Midbrain (tissue), 1 donor: Measurements from ENCODE around the gene LDAH.

Experiments
- DNase-seq: peaks from one replicate; lab custom pipeline; 2025; lab: John Stamatoyannopoulos, UW

Gene LDAH

GRCh38 chr2:20652141-20652540, 170.8 kb downstream of the LDAH start:
- no peak for DNase-seq

DNA sequence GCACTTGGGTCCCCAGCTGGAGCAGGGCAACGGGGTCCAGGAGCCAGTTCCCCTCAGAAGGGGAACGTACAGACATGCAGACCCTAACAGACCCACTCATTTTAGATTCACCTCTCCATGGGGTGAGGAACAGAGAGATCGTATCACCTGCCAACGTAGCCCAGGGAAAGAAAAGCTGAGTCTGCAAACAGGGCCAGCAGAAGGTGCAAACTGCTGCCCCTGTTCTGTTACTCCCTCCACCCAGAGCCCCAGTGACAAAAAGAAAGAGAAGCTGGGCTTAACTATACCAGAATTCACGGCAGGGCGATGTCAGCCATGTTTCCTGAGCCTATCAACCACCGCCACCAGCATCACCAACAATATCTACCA, 171.2 kb downstream of the LDAH start:
- DNase-seq = no peak

DNA sequence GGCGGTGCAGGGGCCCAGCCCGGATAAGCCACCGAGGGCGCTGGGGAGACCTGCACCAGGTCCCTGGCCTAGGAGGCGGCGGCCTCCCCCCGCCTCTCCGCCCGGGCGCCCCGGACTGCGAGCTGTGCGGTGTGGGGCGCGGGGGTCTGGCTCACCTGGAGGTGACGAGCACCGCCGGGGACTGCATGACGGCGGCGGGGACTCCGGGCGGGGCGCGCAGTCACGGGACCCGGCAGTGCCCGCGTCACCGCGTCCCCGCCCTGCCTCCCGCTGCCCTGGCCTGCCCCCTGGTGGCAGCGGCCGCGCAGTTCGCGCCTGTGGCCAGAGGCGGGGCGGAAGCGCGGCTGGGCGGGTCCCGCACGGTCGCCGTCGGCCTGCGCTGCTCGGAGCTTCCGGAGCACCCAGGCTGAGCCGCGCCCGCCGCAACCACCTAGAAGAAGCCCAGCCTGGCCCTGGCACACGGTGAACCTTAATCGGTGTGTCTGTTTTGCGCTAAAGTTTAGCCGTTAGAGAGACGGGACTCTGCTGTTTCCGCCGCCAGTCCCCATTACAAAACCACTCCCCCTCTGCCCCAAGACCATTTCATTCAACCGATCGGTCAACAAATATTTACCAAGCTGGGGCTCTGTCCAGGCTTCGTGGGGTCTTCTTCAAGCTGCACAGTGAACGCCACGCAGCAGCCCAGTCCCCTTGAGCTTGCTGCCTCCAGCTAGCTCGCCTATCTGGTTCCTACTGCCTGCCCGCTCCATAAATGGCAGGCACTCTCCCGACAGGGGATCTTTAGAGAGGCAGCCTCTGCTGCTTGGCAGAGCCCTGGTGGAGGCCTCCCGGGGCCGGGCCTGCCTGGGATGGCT, 171.8 kb downstream of the LDAH start, which contains the start of gene HS1BP3:
Gene HS1BP3 (minus strand): TSS at position 222 of the 854 bp plus-strand sequence. CDS start 35 bp downstream, at position 187.
- peak; percentile 92 for DNase-seq

DNA sequence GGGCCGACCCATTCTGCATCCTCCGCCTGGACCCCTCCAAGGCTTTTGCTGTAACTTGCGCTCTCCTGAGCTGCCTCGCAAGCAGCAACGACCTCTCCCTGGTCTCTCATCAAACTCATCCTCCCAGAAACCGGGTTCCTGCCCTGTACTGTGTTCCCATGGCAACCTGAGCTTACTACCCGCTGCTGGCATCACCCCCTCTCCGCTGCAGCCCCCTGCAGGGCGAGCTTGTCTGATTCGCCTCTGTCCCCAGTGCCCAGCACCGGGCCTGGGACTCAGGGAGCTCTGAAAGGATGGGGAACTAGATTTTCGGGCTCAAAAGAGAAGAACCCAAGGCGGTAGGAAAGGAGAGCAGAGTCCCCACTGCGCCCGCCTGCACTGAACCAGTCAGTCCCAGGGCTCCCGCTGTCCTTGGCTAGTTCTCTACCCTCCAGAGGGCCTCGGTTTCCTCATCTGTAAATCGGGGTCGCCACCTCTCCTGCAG, 172.5 kb downstream of the LDAH start:
- DNase-seq = peak; percentile 39

- no peak for DNase-seq
Observed at GRCh38 chr2:20649976-20650375, 172.9 kb downstream of the LDAH start.

DNA sequence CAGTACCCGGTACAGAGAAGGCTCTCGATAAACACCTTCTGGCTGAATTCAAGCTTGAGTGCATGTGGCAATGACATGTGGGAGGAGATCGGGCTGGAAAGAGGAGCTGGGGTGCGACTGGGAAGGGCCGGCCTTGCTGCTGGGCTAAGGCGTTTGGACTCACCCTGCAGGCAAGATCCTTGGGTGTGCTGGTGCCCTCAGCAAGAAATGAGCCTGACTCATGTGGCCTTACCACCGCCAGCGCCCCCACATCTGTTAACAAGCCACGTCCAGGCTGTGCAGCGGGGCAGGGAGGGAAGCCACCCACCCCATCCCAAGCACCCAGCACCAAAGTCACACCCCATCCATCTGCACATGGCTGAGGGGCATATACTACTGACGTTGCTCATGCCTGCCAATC, 173.3 kb downstream of the LDAH start:
- DNase-seq = no peak

DNA sequence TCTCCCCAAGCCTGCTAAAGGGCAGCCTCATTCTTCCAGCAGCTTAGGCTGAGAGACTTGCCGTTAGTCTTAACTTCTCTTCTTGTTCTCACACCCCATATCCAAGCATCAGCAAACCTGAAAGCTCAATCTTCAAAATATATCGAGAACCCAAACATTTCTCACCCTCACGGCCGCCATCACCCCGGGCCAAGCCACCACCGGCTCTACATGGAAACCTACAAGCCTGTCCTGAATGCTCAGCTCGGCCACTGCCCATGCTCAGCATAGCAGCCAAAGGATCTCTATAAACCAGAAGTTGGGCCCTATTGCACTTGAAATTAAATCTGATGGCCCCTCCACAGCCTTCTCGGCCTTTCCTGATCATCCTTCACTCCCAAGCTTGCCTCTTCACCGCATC, 174.1 kb downstream of the LDAH start:
- DNase-seq = no peak

GRCh38 chr2:20648206-20648605, 174.7 kb downstream of the LDAH start:
- DNase-seq = no peak

GRCh38 chr2:20647738-20648137, 175.2 kb downstream of the LDAH start:
- no peak for DNase-seq

- DNase-seq = no peak
Observed at GRCh38 chr2:20647211-20647610, 175.7 kb downstream of the LDAH start.

DNA sequence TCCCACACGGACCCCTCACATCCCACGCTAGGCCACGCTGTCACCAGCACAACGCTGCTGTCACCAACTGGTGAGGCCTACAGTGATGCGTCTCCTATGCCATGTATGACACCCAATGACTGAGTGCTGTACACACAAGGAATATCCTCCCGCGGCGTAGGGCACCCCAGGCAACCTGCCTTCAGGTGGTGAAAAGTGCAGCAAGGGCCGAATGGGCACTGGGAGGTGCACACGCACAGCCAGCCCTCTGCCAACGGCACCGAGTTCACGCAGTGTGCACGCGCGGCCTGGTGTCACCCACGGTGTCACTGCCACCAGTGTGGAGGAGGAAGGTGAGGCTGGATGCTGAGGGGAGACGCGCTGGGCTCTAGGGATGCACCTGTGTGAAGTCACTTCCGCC, 176.5 kb downstream of the LDAH start:
- DNase-seq = no peak

GRCh38 chr2:20645761-20646160, 177.1 kb downstream of the LDAH start:
- no peak for DNase-seq

- no peak for DNase-seq
Observed at GRCh38 chr2:20645301-20645701, 177.6 kb downstream of the LDAH start.

DNA sequence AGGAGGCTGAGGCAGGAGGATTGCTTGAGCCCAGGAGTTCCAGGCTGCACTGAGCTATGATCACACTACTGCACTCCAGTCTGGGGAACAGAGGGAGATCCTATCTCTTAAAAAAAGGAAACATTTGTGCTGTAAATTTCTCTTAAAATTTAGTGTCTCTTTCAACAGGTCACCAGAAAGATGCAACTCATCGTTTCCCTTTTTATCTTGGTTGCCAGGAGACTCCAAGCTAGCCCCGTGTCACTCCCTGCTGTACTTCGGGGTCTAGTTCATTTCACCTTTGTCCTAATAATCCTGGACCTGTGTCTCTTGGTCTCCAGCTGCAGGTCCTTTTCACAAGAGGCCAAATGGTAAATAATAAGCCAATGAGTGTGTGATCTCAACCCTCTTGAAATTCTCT, 179.1 kb downstream of the LDAH start:
- no peak for DNase-seq

- no peak for DNase-seq
Observed at GRCh38 chr2:20643060-20643459, 179.8 kb downstream of the LDAH start.

- DNase-seq = peak; percentile 80
Observed at GRCh38 chr2:20642055-20642971, 180.6 kb downstream of the LDAH start.

GRCh38 chr2:20641123-20641985, 181.5 kb downstream of the LDAH start:
- DNase-seq = no peak

DNA sequence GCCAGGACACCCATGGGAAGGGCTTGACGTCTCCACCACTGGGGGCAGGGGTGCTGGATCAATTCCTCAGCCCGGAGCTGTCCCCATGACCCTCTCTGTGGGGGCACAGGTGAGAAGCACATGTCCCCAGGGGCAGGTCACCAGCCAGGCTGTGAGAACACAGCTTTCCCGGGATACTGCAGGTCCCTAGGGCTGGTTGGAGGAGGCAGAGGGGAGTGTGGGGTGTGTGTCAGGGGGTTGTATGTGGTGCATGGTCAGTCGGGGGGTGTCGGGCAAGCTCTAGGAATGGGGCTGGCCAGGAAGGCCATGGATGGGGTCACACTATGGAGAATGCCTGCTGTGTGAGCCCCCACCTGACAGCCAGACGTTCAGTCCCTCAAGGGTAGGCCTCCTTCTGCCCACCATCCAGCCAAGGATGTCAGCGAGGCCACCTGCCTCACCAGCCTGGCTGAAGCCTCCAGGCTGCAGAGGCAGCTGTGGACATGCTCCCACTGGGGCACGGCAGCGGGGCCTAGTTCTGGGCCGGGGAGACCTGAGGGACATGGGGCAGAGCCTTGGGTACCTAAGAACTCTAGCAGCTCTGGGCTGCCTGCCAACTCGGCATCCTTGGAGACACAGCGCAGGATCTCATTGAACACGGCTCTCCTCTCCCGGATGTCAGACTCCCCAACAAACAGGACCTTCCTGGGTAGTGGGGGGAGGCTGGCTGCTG, 182.3 kb downstream of the LDAH start:
- DNase-seq = no peak

DNA sequence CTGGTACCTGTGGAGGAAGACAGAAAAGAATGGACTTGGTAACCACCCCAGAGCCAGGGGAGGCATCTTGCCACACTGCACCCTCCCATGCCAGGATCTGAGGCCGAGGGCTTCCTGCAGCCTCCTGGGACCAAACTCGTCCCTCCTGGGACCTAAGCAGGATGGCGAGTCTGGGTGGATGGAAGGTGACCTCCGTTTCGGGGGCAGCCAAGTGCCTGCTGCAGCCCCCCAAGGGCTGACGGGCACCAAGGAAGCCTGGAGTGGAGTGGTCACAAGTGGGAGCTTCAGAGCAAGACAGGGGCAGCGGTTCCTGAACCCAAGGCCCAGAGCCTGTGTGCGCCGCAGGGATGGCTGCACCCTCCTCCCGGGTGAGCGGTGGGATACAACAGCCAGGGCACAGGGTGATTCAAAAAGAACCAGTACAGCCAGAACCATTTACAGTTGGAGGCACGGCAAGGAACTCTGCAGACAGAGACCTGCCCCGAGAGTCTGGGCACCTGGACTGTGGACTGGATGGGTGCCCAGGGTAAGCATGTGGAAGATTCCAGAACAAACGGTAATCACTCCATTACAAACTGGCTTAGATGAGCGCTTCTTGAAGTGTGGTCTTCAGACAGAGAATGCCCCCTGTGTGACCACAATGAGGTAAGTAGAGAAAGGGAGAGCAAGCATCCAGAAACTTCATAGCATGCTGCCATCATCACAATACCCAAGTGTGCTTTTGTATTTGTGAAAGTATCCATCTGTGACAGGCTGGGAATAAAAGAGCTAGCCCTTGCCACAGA, 184.1 kb downstream of the LDAH start:
- no peak for DNase-seq

DNA sequence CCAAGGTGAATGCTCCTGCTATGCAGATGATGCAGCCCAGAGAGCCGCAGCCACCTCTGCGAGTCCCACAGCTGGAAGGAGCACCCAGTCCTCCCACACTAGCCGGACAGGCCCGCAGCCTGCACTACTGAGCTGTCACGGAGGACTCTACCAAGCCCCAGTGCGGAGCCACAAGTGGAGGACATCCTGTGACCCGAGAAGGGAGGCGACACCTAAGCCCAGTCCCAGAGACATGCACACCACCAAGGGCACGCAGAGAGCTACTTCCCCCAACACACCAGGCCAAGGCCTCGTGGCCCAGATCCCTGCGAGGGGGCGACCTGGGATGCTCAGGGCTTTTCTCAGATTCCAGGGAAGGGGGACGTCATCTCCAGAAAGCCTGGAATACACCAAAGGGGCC, 184.9 kb downstream of the LDAH start:
- no peak for DNase-seq
